ENCODE results near the gene MYMX.
A peak's percentile ranks its signal among the peaks of the same experiment; 100 is the strongest.

The MYMX gene

DNA sequence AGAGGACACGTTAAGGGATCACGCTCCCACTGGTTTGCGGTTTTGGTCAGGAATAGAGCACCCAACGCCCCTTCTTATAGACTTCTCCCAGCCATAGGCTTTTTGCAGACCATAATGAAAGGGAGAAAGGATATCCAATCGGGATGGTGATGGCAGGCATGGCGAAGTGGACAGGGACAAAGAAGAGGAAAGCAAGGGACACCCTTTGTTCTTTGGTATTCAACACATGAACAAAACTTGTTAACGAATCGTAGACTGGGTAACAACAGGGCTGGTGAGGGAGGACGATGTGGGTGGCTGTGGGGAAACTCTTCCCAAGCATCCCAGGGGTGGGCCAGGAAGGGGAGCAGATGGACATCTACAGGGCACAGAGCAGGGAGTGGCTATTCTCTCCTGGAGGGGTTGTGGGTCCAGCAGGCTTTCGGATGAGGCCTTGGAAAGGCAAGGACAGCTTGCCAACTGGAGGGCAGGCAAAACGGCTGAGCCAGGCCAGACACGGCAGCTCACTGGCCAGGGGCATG is 28.7 kb downstream of the MYMX start:
- peak overlapping the region; percentile 100 for H3K27ac Mint-ChIP-seq
- peaks cover 34% of the 10 kb centered on the region for H3K4me1 Mint-ChIP-seq (ENCODE audit: low read depth)
- peak overlapping the region; percentile 98 for H3K4me3 Mint-ChIP-seq
- H3K36me3 Mint-ChIP-seq (ENCODE audit: low read depth): peaks cover 41% of the 10 kb centered on the region
- H3K9me3 Mint-ChIP-seq: no peaks in the 10 kb centered on the region
- no peak for DNase-seq
- no peaks in the 10 kb centered on the region for H3K27me3 Mint-ChIP-seq

DNA sequence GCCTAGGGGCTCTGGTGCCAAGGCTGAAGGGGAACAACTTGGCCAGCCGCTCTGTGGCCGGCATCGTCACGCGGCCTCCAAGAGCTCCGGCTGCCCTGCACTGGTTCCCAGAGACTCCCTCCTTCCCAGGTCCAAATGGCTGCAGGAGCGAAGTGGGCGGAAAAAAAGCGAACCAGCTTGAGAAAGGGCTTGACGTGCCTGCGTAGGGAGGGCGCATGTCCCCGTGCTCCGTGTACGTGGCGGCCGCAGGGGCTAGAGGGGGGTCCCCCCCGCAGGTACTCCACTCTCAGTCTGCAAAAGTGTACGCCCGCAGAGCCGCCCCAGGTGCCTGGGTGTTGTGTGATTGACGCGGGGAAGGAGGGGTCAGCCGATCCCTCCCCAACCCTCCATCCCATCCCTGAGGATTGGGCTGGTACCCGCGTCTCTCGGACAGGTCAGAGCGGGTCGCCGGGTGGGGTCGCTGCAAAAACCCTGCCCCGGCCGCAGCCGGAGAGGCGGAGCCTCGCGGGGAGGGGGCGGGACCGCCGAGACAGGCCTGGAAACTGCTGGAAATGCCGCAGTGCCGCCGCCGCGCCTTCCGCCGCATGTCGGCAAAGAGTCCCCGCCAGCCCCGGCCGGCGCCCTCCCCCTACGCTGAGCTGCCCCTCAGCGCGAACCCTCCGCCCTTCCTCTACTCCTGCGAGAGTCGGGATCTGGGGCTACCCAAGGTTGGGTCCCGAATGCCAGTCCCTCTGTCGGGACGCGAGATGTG is 29.4 kb downstream of the MYMX start:
- H3K4me1 Mint-ChIP-seq (ENCODE audit: low read depth): peaks cover 41% of the 10 kb centered on the region
- H3K27ac Mint-ChIP-seq: peak overlapping the region; percentile 100
- H3K9me3 Mint-ChIP-seq: no peaks in the 10 kb centered on the region
- H3K4me3 Mint-ChIP-seq: peak overlapping the region; percentile 98
- peak; percentile 95 for DNase-seq
- peaks cover 48% of the 10 kb centered on the region for H3K36me3 Mint-ChIP-seq (ENCODE audit: low read depth)
- H3K27me3 Mint-ChIP-seq: no peaks in the 10 kb centered on the region

DNA sequence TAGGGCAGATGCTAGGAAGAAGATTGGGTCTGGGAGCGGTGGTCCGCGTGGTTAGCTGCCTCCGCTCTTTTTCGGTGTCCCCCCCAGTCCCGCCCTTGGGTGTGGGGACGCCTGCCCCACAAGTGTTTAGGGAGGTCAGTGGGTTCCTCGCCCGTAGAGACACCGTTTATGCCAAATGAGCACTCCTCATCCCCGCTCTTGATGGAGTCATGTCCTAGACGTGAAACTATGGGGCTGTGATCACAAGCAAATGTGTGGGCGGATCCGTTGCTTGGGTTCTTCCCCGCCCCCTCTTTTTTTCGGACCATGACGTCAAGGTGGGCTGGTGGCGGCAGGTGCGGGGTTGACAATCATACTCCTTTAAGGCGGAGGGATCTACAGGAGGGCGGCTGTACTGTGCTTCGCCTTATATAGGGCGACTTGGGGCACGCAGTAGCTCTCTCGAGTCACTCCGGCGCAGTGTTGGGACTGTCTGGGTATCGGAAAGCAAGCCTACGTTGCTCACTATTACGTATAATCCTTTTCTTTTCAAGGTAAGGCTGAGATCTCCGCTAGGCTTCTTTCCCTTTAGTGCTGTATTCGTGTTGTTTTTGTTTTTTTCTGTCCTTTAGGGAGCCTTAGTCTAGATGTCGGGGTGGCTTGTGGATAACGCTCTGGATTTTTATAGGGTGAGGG is 30.1 kb downstream of the MYMX start, which contains the start of gene HSP90AB1:
Gene HSP90AB1, plus strand, starts transcription at position 439 of the 675 bp plus-strand sequence. CDS start 1,529 bp downstream, outside the sequence.
- peak within 1 kb of the TSS; percentile 100 for H3K27ac Mint-ChIP-seq
- peaks cover 48% of the 10 kb centered on the region for H3K4me1 Mint-ChIP-seq (ENCODE audit: low read depth)
- H3K9me3 Mint-ChIP-seq: no peaks in the 10 kb centered on the region
- H3K27me3 Mint-ChIP-seq: no peaks in the 10 kb centered on the region
- peak within 1 kb of the TSS; percentile 98 for H3K4me3 Mint-ChIP-seq
- H3K36me3 Mint-ChIP-seq (ENCODE audit: low read depth): peaks cover 55% of the 10 kb centered on the region
- DNase-seq: peak; percentile 96

DNA sequence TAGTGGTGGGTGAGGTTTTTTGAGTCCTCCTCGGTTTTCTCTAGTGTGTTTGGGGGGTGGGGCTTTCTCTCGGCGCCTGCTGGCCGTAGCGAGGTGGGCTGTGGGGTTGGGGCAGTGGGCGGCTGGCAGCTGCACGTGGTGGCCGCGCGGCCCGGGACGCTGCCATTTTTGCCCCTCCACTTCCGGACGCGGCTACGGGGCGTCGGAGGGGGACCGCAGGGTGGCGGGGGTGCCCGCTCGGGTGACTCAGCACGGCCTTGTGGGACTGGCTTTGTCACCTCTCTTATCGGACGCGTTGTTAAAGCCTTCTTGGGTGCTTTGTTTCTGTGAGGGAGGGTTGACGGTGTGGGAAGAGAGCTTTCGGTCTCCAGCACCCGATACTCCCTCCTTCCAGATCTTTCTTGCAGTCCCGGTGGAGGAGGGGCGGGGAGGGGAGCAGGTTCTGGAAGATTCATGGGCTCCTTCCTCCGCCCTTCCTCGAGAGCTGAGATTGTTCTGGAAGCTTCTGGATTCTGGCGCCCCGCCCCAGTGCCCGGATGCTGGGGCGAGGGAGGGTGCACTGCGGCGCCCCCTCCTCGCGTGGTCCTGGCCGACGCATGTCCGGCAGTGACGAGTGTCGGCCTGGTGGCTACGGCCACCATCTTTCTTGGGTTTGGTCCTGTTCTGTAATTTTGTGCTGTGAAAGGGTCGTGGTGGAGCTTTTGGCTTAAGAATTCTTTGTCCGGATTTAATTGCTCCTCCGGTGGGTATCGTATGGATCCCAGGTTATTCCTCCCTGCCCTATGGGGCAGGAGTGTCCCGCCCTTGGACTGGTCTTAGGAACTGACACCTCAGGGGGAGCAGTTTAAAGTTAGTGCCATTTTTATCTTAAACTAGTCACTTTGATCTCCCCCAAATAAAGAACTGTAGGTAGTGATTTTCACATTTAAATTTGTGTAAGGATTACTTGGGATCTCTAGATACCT is 30.9 kb downstream of the MYMX start:
- no peaks in the 10 kb centered on the region for H3K27me3 Mint-ChIP-seq
- H3K4me1 Mint-ChIP-seq (ENCODE audit: low read depth): peaks cover 51% of the 10 kb centered on the region
- peak overlapping the region; percentile 98 for H3K4me3 Mint-ChIP-seq
- H3K9me3 Mint-ChIP-seq: no peaks in the 10 kb centered on the region
- peak overlapping the region; percentile 100 for H3K27ac Mint-ChIP-seq
- peak; percentile 93 for DNase-seq
- peaks cover 63% of the 10 kb centered on the region for H3K36me3 Mint-ChIP-seq (ENCODE audit: low read depth)

DNA sequence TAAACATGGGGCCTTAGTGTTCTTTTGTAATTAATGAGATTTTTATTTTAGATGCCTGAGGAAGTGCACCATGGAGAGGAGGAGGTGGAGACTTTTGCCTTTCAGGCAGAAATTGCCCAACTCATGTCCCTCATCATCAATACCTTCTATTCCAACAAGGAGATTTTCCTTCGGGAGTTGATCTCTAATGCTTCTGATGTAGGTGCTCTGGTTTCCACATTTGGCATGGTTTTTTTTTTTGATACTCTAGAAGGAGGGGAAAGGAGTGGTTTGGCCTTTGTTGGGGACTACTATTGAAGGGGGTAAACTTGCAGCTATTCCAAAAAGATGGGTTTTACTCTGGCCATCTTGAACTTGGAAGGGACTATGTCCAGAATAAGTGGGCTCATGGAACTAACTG is 31.9 kb downstream of the MYMX start:
- Mint-ChIP-seq H3K9me3 (no peaks in the 10 kb centered on the region), H3K36me3 (ENCODE audit: low read depth) (peaks cover 73% of the 10 kb centered on the region), H3K4me3 (peak overlapping the region; percentile 98), H3K27ac (peak overlapping the region; percentile 100), H3K4me1 (ENCODE audit: low read depth) (peaks cover 59% of the 10 kb centered on the region), H3K27me3 (no peaks in the 10 kb centered on the region)
- DNase-seq: no peak

DNA sequence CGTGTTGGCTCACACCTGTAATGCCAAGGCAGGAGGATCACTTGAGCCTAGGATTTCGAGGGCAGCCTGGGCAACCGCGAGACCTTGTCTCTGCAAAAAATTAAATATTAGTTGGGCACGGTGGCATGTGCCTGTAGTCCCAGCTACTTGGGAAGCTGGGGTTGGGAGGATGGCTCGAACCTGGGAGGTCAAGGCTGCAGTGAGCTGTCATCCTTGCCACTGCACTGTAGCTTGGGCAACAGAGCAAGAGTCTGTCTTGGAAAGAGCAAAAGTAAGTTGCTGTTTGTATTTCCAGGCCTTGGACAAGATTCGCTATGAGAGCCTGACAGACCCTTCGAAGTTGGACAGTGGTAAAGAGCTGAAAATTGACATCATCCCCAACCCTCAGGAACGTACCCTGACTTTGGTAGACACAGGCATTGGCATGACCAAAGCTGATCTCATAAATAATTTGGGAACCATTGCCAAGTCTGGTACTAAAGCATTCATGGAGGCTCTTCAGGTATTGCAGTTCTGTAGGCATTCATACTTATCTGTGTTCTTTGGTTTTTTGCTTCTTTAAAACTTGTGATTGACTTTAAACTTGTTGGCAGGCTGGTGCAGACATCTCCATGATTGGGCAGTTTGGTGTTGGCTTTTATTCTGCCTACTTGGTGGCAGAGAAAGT is 32.5 kb downstream of the MYMX start:
- DNase-seq: no peak
- Mint-ChIP-seq H3K27ac (peak overlapping the region; percentile 100), H3K9me3 (no peaks in the 10 kb centered on the region), H3K27me3 (no peaks in the 10 kb centered on the region), H3K4me3 (peak overlapping the region; percentile 98), H3K4me1 (ENCODE audit: low read depth) (peaks cover 64% of the 10 kb centered on the region), H3K36me3 (ENCODE audit: low read depth) (peaks cover 79% of the 10 kb centered on the region)

DNA sequence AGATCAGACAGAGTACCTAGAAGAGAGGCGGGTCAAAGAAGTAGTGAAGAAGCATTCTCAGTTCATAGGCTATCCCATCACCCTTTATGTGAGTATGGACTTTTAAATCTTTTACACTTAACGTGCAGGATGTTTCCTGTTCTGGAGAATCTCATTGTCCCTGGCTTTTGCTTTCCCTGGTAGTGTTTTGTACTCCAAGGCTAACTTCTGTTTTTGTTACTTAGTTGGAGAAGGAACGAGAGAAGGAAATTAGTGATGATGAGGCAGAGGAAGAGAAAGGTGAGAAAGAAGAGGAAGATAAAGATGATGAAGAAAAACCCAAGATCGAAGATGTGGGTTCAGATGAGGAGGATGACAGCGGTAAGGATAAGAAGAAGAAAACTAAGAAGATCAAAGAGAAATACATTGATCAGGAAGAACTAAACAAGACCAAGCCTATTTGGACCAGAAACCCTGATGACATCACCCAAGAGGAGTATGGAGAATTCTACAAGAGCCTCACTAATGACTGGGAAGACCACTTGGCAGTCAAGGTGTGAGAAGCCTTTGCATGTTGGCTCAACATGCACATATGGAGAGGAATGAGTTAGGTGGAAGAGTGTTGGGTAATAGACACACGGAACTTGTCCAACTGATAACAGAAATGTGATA is 33.5 kb downstream of the MYMX start:
- Mint-ChIP-seq H3K27me3 (no peaks in the 10 kb centered on the region), H3K27ac (peak overlapping the region; percentile 100), H3K4me3 (peak overlapping the region; percentile 98), H3K4me1 (ENCODE audit: low read depth) (peaks cover 71% of the 10 kb centered on the region), H3K36me3 (ENCODE audit: low read depth) (peaks cover 89% of the 10 kb centered on the region), H3K9me3 (no peaks in the 10 kb centered on the region)
- DNase-seq: no peak

DNA sequence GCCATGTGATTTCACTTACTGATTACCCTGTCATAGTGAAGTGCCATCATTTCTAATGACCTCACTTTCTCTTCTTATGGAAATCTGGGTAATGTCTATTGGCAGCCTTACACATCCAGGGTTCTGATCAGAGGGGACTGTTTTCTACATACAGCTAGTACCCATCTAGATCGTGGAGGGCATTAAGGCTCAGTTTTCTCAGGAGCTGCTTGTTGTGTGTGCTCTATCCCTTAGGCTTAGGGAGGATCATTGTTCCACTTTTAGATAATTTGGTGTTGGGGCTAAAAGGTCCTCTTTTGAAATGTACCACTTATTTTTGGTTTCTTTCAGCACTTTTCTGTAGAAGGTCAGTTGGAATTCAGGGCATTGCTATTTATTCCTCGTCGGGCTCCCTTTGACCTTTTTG is 34.0 kb downstream of the MYMX start:
- no peaks in the 10 kb centered on the region for H3K9me3 Mint-ChIP-seq
- peaks cover 71% of the 10 kb centered on the region for H3K4me1 Mint-ChIP-seq (ENCODE audit: low read depth)
- peak overlapping the region; percentile 98 for H3K4me3 Mint-ChIP-seq
- no peaks in the 10 kb centered on the region for H3K27me3 Mint-ChIP-seq
- H3K27ac Mint-ChIP-seq: peak overlapping the region; percentile 100
- peaks cover 94% of the 10 kb centered on the region for H3K36me3 Mint-ChIP-seq (ENCODE audit: low read depth)
- DNase-seq: no peak

DNA sequence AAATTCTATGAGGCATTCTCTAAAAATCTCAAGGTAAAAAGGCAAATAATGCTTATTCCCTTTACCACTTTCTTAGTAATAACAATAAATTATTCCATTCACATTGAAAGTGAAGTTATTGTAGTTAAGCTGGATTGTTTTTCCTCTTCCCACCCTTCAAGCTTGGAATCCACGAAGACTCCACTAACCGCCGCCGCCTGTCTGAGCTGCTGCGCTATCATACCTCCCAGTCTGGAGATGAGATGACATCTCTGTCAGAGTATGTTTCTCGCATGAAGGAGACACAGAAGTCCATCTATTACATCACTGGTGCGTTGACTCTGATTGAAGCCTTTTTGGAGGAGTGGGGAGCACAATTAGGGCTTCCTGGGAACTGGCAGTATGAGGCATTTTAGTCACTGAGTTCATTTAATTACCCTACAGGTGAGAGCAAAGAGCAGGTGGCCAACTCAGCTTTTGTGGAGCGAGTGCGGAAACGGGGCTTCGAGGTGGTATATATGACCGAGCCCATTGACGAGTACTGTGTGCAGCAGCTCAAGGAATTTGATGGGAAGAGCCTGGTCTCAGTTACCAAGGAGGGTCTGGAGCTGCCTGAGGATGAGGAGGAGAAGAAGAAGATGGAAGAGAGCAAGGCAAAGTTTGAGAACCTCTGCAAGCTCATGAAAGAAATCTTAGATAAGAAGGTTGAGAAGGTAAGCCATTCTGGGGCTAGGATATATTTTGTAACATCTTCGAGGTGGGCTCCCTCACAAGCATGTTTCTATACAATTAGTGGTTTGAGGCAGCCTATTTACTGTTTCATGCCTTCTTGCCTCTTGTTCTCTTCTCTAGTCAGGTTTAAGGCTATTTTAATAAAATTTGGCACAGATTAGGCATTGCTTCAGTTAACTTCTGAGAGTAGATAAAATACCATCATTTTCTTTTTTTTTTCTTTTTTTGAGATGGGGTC is 35.1 kb downstream of the MYMX start:
- DNase-seq: no peak
- no peaks in the 10 kb centered on the region for H3K27me3 Mint-ChIP-seq
- no peaks in the 10 kb centered on the region for H3K9me3 Mint-ChIP-seq
- H3K4me1 Mint-ChIP-seq (ENCODE audit: low read depth): peaks cover 78% of the 10 kb centered on the region
- peaks cover 98% of the 10 kb centered on the region for H3K36me3 Mint-ChIP-seq (ENCODE audit: low read depth)
- peak overlapping the region; percentile 100 for H3K27ac Mint-ChIP-seq
- H3K4me3 Mint-ChIP-seq: peak overlapping the region; percentile 98

DNA sequence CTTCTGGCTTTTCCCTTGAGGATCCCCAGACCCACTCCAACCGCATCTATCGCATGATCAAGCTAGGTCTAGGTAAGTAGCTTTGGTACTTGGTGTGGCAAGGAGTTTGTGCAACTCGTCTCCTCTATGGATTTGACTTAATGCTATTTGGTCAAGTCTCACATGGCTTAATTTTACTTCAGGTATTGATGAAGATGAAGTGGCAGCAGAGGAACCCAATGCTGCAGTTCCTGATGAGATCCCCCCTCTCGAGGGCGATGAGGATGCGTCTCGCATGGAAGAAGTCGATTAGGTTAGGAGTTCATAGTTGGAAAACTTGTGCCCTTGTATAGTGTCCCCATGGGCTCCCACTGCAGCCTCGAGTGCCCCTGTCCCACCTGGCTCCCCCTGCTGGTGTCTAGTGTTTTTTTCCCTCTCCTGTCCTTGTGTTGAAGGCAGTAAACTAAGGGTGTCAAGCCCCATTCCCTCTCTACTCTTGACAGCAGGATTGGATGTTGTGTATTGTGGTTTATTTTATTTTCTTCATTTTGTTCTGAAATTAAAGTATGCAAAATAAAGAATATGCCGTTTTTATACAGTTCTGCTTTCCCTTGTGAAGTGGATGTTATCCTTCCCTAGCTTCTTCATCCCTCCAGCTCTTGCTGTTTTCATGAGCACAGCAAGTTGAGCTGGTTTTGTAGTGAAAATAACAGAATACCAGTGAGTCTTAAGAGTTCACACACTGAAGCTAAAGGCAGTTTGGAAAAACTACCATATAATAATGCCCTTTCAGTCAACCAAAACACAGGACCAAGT is 36.8 kb downstream of the MYMX start:
- no peak for DNase-seq
- H3K36me3 Mint-ChIP-seq (ENCODE audit: low read depth): peaks cover 92% of the 10 kb centered on the region
- no peaks in the 10 kb centered on the region for H3K27me3 Mint-ChIP-seq
- H3K4me1 Mint-ChIP-seq (ENCODE audit: low read depth): peaks cover 86% of the 10 kb centered on the region
- H3K9me3 Mint-ChIP-seq: no peaks in the 10 kb centered on the region
- H3K27ac Mint-ChIP-seq: peak overlapping the region; percentile 100
- H3K4me3 Mint-ChIP-seq: peak overlapping the region; percentile 98

DNA sequence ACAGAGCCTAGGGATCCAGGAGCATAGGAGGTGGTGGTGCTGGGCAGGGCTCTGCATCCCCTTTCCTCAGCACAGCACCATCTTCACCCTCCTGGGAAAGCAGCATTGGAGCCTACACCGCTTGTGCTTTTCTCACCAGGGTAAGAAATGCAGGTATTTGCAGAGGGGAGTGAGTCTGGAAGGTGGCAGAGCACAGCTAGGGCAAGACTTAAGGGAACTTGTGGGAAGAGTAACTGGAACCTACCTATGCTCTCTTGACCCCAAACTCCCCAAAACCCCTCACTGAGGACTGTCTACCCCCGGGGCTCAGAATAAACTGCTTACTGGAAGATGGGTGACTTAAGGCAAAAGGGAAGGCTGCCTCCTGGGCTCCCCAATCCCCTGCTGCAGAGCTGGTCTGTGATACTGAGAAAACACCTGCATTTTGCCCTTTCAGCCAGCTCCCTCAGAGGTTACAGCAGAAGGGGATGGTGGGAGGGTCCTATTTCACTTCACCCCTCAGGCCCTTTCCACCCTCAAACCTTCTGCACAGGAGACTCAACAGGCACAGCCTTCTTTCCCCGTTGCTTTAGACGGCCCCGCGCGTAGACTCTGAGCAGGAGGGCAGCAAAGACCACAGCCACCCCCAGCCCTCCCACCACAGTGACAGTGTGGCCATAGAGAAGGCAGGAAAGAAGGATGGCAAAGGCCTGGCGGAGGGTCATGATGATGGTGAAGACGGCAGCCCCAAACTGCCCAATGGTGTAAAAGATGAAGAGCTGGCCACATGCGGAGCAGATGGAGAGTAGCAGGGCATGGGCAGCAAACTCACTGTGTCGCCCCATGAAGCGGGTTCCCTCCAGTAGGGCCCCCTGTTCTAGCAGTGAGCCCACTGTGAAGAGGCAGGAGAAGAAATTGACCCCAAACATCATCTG is 37.7 kb downstream of the MYMX start:
- Mint-ChIP-seq H3K27ac (peak overlapping the region; percentile 100), H3K27me3 (no peaks in the 10 kb centered on the region), H3K4me3 (peak overlapping the region; percentile 85), H3K9me3 (no peaks in the 10 kb centered on the region), H3K4me1 (ENCODE audit: low read depth) (peaks cover 79% of the 10 kb centered on the region), H3K36me3 (ENCODE audit: low read depth) (peaks cover 92% of the 10 kb centered on the region)
- DNase-seq: peak; percentile 67

Data from activated T-cell treated with anti-CD3 and anti-CD28 coated beads, Interleukin-2, amount 50 U/mL, for 24 hours (primary cell).